SK-N-SH treated with all-trans-retinoic acid at 6 μM for 48 hours (cell line): ENCODE data around the gene IL16.

ENCODE experiments used
- BACH2 ChIP-seq: fragments of 250-450 bp; sonication (Bioruptor Pico); IDR thresholded peaks from 2 replicates; pipeline ENCODE4 v1.9.0; 2021; ENCODE audit warnings: mild to moderate bottlenecking, borderline replicate concordance
- PATZ1 ChIP-seq: fragments of 250-450 bp; sonication (Bioruptor Pico); IDR thresholded peaks from 2 replicates; pipeline ENCODE4 v1.8.0; 2020; ENCODE audit warnings: mild to moderate bottlenecking, moderate library complexity, borderline replicate concordance
- TCF4 ChIP-seq: fragments of 250-450 bp; sonication (Bioruptor Pico); IDR thresholded peaks from 2 replicates; pipeline ENCODE4 v1.8.0; 2021; ENCODE audit warnings: mild to moderate bottlenecking, moderate library complexity, borderline replicate concordance
- TOX ChIP-seq: fragments of 250-450 bp; sonication (Bioruptor Pico); IDR thresholded peaks from 2 replicates; pipeline ENCODE4 v1.8.0; 2021; ENCODE audit warnings: mild to moderate bottlenecking, moderate library complexity, borderline replicate concordance
- ZFP30 ChIP-seq: fragments of 450-650 bp; formaldehyde crosslinking; IDR thresholded peaks from 2 replicates; pipeline ENCODE4 v1.5.0; 2022; ENCODE audit warnings: mild to moderate bottlenecking, moderate library complexity
- TF ChIP-seq, protein P1 (sequence below): fragments of 250-450 bp; sonication (Bioruptor Pico); IDR thresholded peaks from 2 replicates; pipeline ENCODE4 v1.5.1; 2021; ENCODE audit warnings: mild to moderate bottlenecking, moderate library complexity

DNA sequence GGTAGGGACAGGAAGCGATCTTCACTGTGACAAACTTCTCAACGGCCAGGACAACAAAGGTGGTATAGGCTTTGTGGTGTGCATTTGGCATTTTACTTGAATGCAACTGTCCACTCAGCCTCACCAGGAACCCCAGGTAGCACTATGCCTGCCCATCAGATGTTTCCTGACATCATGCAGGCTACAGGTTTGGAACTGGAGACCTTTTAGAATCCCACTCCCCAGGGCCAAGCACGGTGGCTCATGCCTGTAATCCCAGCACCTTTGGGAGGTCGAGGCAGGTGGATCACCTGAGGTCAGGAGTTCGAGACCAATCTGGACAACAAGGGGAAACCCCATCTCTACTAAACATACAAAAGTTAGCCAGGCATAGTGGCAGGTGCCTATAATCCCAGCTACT is 117.7 kb downstream of the IL16 start:
- TF ChIP-seq TCF4 (CRISPR knock-in tag), result no peak
- TF ChIP-seq BACH2, result no peak
- no peak for TF ChIP-seq PATZ1 (CRISPR knock-in tag)
- TF ChIP-seq ZFP30, result no peak
- TF ChIP-seq, protein P1, sequence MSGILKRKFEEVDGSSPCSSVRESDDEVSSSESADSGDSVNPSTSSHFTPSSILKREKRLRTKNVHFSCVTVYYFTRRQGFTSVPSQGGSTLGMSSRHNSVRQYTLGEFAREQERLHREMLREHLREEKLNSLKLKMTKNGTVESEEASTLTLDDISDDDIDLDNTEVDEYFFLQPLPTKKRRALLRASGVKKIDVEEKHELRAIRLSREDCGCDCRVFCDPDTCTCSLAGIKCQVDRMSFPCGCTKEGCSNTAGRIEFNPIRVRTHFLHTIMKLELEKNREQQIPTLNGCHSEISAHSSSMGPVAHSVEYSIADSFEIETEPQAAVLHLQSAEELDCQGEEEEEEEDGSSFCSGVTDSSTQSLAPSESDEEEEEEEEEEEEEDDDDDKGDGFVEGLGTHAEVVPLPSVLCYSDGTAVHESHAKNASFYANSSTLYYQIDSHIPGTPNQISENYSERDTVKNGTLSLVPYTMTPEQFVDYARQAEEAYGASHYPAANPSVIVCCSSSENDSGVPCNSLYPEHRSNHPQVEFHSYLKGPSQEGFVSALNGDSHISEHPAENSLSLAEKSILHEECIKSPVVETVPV (CRISPR knock-in tag), result no peak
- TF ChIP-seq TOX (CRISPR knock-in tag), result no peak
